Upper lobe of left lung (tissue), 6 donors: ENCODE measurements around the gene A3GALT2. TPM values are rescaled to one million over a fixed set of nuclear protein-coding genes. Genes with fewer than 3 reads are reported as not detected.

Experiments used
- ATAC-seq, 2 donors: fragments of 200-7000 bp; cut with Tn5 transposase; one replicate each; pipeline ENCODE4 v1.9.1; 2022; ENCODE audit warnings: mild to moderate bottlenecking in 2 of 2, moderate library complexity in 2 of 2; ENCODE audit not compliant: low FRiP score in 2 of 2
- DNase-seq, 2 donors: peaks; one replicate each; pipeline ENCODE4 v3.0.0-alpha.2; 2019 to 2020
- H3K27ac ChIP-seq, 4 donors: fragments of 200-600 bp; sonication (generic); one replicate each; pipeline ENCODE4 v1.5.1; 2016 to 2019
- H3K27me3 ChIP-seq, 4 donors: fragments of 200-600 bp; sonication (generic); one replicate each; pipeline ENCODE4 v1.5.1; 2017 to 2019
- H3K36me3 ChIP-seq, 4 donors: fragments of 200-600 bp; sonication (generic); one replicate each; pipeline ENCODE4 v1.5.1; 2016 to 2019
- H3K4me1 ChIP-seq, 4 donors: fragments of 200-600 bp; sonication (generic); one replicate each; pipeline ENCODE4 v1.5.1; 2018 to 2019
- H3K4me3 ChIP-seq, 4 donors: fragments of 200-600 bp; sonication (generic); one replicate each; pipeline ENCODE4 v1.5.1; 2017 to 2019; ENCODE audit warnings: mild to moderate bottlenecking in 2 of 4, moderate library complexity in 1 of 4
- H3K9me3 ChIP-seq, 4 donors: fragments of 200-600 bp; sonication (generic); one replicate each; pipeline ENCODE4 v1.5.1; 2018 to 2019
- EP300 ChIP-seq, 4 donors: sonication (generic); formaldehyde crosslinking; IDR thresholded peaks; one replicate each; pipeline ENCODE4 v1.5.1; 2017; ENCODE audit warnings: antibody characterized with exemption in 4 of 4, control low read depth in 2 of 4
- POLR2A ChIP-seq, 4 donors: fragments of 450-650 bp; IDR thresholded peaks; one replicate each; pipeline ENCODE4 v1.5.1; 2016 to 2017; ENCODE audit warnings: antibody characterized with exemption in 4 of 4, mild to moderate bottlenecking in 2 of 4
- POLR2AphosphoS5 ChIP-seq, 2 donors: sonication (generic); formaldehyde crosslinking; IDR thresholded peaks; one replicate each; pipeline ENCODE4 v1.5.1; 2017; ENCODE audit warnings: antibody characterized with exemption in 2 of 2
- WGBS, 2 donors: methylation state at CpG; one replicate each; pipeline ENCODE4 v1.1.5; 2017 to 2018; 5-methylcytosine and 5-hydroxymethylcytosine counted together
- total RNA-seq, 6 donors: library from RNA; depleted of rRNA in 4 of 6; stranded (reverse); fragments of >200 nt in 4 of 6; gene quantifications; one replicate each; pipeline versions ENCODE4 v1.1.0 to v1.2.1, GENCODE V29; 2016 to 2021
- TF ChIP-seq, protein P1 (sequence below), 6 experiments: fragments of 450-650 bp in 4 of 6; fragments of 200-600 bp in 2 of 6; sonication (generic) in 2 of 6; IDR thresholded peaks; one replicate each; pipeline ENCODE4 v1.5.1; 2016 to 2019; ENCODE audit warnings: antibody characterized with exemption in 6 of 6
- donor health status: DM: no; HTN: no; CAD: no; lungs with moderate emphysema.
- donor health status: DM: no; HTN: yes; CAD: no; lungs with severe emphysema.

The A3GALT2 gene
- total RNA-seq, 6 donors from 2014 or later: 0.79 to 0.91 TPM; not detected in 4

- WGBS, 2 donors: 50 to 69% methylated on average over 5 of the region's 5 CpGs
Measured at GRCh38 chr1:33300673-33301072, 20.2 kb downstream of the A3GALT2 start.

GRCh38 chr1:33299461-33300155, 21.3 kb downstream of the A3GALT2 start:
- peaks cover 0 to 25% (median 15%) of the 10 kb centered on the region in 4 donors for H3K36me3 ChIP-seq
- DNase-seq (no peak), ATAC-seq (no peak)
- H3K27ac ChIP-seq: peak overlapping the region in 1 of 4 donors; percentile 43
- no peak for TF ChIP-seq EP300 (IDR thresholded peaks at IDR 0.05)
- TF ChIP-seq, protein P1, sequence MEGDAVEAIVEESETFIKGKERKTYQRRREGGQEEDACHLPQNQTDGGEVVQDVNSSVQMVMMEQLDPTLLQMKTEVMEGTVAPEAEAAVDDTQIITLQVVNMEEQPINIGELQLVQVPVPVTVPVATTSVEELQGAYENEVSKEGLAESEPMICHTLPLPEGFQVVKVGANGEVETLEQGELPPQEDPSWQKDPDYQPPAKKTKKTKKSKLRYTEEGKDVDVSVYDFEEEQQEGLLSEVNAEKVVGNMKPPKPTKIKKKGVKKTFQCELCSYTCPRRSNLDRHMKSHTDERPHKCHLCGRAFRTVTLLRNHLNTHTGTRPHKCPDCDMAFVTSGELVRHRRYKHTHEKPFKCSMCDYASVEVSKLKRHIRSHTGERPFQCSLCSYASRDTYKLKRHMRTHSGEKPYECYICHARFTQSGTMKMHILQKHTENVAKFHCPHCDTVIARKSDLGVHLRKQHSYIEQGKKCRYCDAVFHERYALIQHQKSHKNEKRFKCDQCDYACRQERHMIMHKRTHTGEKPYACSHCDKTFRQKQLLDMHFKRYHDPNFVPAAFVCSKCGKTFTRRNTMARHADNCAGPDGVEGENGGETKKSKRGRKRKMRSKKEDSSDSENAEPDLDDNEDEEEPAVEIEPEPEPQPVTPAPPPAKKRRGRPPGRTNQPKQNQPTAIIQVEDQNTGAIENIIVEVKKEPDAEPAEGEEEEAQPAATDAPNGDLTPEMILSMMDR (IDR thresholded peaks at IDR 0.05): no peak
- no peak for TF ChIP-seq POLR2A (IDR thresholded peaks at IDR 0.05)
- no peak for TF ChIP-seq POLR2AphosphoS5 (IDR thresholded peaks at IDR 0.05)
- H3K4me3 ChIP-seq: no peak overlapping the region
- peaks cover 15 to 47% (median 31%) of the 10 kb centered on the region in 4 donors for H3K4me1 ChIP-seq
- 89 to 95% methylated on average over 11 of the region's 15 CpGs for WGBS, 2 donors
- no peaks in the 10 kb centered on the region for H3K9me3 ChIP-seq
- no peaks in the 10 kb centered on the region for H3K27me3 ChIP-seq

More at GRCh38 chr1:33300673-33301072, 20.2 kb downstream of the A3GALT2 start:
- ATAC-seq: peak; percentile 11 to 22
- Histone ChIP-seq H3K4me1 (peaks cover 10 to 40% (median 31%) of the 10 kb centered on the region in 4 donors), H3K4me3 (no peak overlapping the region), H3K27me3 (no peaks in the 10 kb centered on the region), H3K36me3 (peaks cover 0 to 16% (median 7%) of the 10 kb centered on the region in 4 donors), H3K9me3 (no peaks in the 10 kb centered on the region), H3K27ac (peak overlapping the region in 3 of 4 donors; percentile 5 to 56 (median 13))
- TF ChIP-seq POLR2A (IDR thresholded peaks at IDR 0.05) (no peak), POLR2AphosphoS5 (IDR thresholded peaks at IDR 0.05) (no peak), EP300 (IDR thresholded peaks at IDR 0.05) (no peak)
- TF ChIP-seq, protein P1 (IDR thresholded peaks at IDR 0.05): no peak
- peak in 1 of 2 donors; percentile 85 for DNase-seq

DNA sequence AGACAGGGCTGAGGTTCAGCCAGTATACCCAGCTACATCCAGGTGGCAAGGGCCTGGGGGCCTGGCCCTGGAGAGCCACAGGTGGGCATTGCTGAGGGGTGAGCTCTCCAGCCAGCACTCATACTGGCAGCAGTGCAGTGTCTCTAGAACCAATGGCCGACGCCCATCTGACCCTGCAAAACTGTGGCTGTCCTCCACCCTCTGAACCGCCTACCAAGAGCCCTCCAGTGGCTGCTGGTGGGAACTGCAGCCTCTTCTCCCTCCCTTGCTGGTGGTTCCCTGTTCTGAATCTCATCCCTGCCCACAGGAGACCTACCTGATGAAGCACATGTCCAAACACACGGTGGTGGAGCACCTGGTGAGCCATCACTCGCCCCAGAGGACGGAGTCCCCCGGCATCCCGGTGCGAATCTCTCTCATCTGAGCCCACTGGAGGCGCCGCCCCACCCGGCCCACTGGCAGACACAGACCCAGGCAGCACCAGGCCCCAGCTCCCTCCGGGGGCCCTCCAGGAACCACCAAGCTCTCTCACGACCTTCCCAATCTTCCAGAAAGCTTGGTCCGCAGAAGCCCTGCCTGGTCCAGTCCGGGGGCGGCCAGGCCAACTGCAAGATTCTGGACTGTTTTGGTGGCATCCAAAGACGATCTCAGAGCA, 22.1 kb downstream of the A3GALT2 start:
- DNase-seq (peak; percentile 76 to 82), ATAC-seq (peak; percentile 62 to 85)
- no peaks in the 10 kb centered on the region for H3K9me3 ChIP-seq
- no peak for TF ChIP-seq POLR2A (IDR thresholded peaks at IDR 0.05)
- TF ChIP-seq, protein P1 (IDR thresholded peaks at IDR 0.05): peak; percentile 86 to 95 (median 91)
- H3K4me1 ChIP-seq: peaks cover 15 to 47% (median 31%) of the 10 kb centered on the region in 4 donors
- H3K36me3 ChIP-seq: peaks cover 0 to 34% (median 15%) of the 10 kb centered on the region in 4 donors
- 54 to 75% methylated on average over 10 to 18 of the region's 18 CpGs for WGBS, 2 donors
- no peak overlapping the region for H3K4me3 ChIP-seq
- no peaks in the 10 kb centered on the region for H3K27me3 ChIP-seq
- peak overlapping the region in 3 of 4 donors; percentile 10 to 38 (median 12) for H3K27ac ChIP-seq

- peaks cover 15 to 47% (median 31%) of the 10 kb centered on the region in 4 donors for H3K4me1 ChIP-seq
- peak overlapping the region in 3 of 4 donors; percentile 10 to 38 (median 12) for H3K27ac ChIP-seq
- no peaks in the 10 kb centered on the region for H3K27me3 ChIP-seq
- H3K9me3 ChIP-seq: no peaks in the 10 kb centered on the region
- no peak overlapping the region for H3K4me3 ChIP-seq
- DNase-seq: no peak
- TF ChIP-seq POLR2A (IDR thresholded peaks at IDR 0.05): no peak
- TF ChIP-seq EP300 (IDR thresholded peaks at IDR 0.05): no peak
- TF ChIP-seq, protein P1 (IDR thresholded peaks at IDR 0.05): no peak
- TF ChIP-seq POLR2AphosphoS5 (IDR thresholded peaks at IDR 0.05): no peak
- ATAC-seq: no peak
- WGBS, 2 donors: 91 to 100% methylated on average over 4 of the region's 4 CpGs
- H3K36me3 ChIP-seq: peaks cover 0 to 41% (median 15%) of the 10 kb centered on the region in 4 donors
Measured at GRCh38 chr1:33297911-33298622, 22.8 kb downstream of the A3GALT2 start.
